MCF 10A (cell line): Measurements from ENCODE around the gene POLN. TPM values are rescaled to one million over a fixed set of nuclear protein-coding genes. Genes with fewer than 3 reads are reported as not detected.
A peak's percentile ranks its signal among the peaks of the same experiment; 100 is the strongest.

ENCODE experiments used
- BruUV-seq: library from RNA; stranded (reverse); fragments of 400-500 nt; replicated peaks from 2 replicates; lab custom pipeline; 2021; lab: Mats Ljungman, UMichigan
- CTCF ChIA-PET: fragments of 300-600 bp; sonication (Branson Sonifier 250); formaldehyde crosslinking; extraction: SDS; loops from one replicate; lab custom pipeline; 2021; ENCODE audit warnings: antibody characterized with exemption, inconsistent platforms; lab: Yijun Ruan, JAX
- POLR2A ChIA-PET: fragments of 300-600, 350-650 bp; sonication (Branson Sonifier 250); formaldehyde crosslinking; extraction: SDS; loops from one replicate; lab custom pipeline; 2020; ENCODE audit warnings: antibody characterized with exemption, inconsistent platforms; lab: Yijun Ruan, JAX
- DNase-seq: peaks from one replicate; pipeline ENCODE4 v3.0.0-alpha.2; 2018; ENCODE audit not compliant: unreplicated experiment
- H3K27ac Mint-ChIP-seq: one replicate; pipeline ENCODE4 v1.8.0; 2022; ENCODE audit warnings: mild to moderate bottlenecking, low read depth, mixed read lengths; ENCODE audit not compliant: unreplicated experiment
- H3K27me3 Mint-ChIP-seq: one replicate; pipeline ENCODE4 v1.8.0; 2022; ENCODE audit warnings: mixed read lengths; ENCODE audit not compliant: insufficient read depth, unreplicated experiment
- H3K36me3 Mint-ChIP-seq: one replicate; pipeline ENCODE4 v1.8.0; 2022; ENCODE audit warnings: mild to moderate bottlenecking, moderate library complexity, mixed read lengths; ENCODE audit not compliant: insufficient read depth, unreplicated experiment
- H3K4me1 Mint-ChIP-seq: one replicate; pipeline ENCODE4 v1.8.0; 2022; ENCODE audit warnings: mixed read lengths; ENCODE audit not compliant: insufficient read depth, unreplicated experiment
- H3K4me3 Mint-ChIP-seq: one replicate; pipeline ENCODE4 v1.8.0; 2022; ENCODE audit warnings: mild to moderate bottlenecking, moderate library complexity, mixed read lengths; ENCODE audit not compliant: unreplicated experiment
- H3K9me3 Mint-ChIP-seq: one replicate; pipeline ENCODE4 v1.8.0; 2022; ENCODE audit warnings: mixed read lengths; ENCODE audit not compliant: unreplicated experiment
- intact Hi-C: fragments of 100-400 bp; cut with micrococcal nuclease; formaldehyde crosslinking; loops from 2 replicates; pipeline ENCODE4 v1.14.1; 2022
- total RNA-seq: library from RNA; stranded (reverse); gene quantifications from 2 replicates; pipeline ENCODE4 v1.2.3, GENCODE V29; 2022
- TF ChIP-seq, protein P1 (sequence below): fragments of 200-600 bp; IDR thresholded peaks from one replicate; pipeline ENCODE4 v1.8.0; 2022; ENCODE audit warnings: antibody characterized with exemption, mild to moderate bottlenecking; ENCODE audit not compliant: unreplicated experiment

Gene POLN
- total RNA-seq, 1 experiment from 2014 or later, result 3.1 TPM

DNA sequence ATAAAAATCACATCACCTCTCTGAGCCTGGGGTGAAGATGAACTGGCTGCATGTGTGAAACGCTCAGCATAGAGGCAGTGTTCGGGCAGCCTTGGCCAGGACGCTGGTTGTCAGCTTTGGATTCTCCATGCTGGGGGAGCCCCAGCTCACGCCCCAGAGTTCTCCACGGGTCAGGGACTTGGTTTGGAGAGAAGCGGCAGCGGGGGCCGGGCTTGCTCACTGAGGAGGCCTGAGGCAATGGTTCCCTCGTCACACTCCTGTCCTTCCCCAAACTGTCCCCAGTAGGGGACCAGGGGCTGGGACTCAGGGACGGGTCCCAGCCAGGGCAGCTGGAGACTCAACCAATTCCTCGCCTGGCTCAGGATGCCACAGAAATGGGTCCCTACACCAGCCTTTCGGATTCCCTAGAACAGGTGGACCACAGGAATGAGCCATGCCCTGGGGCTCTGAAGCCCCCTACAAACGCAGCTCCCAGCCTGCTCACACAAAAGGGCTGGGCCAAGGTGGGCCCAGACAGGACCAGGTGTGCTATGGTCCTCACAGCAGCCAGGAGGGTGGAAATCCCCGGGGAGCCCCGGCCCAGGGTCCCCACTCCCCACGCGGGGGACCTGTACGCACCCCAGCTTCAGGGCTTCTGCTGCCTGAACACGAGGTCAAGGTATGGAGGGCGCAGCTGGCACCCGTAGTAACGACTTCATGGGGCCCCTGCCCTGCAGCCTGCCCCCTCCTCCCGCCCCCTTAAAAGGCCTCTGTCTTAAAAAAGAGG is 18.6 kb upstream of the POLN start:
- intact Hi-C loops, result loop anchor here (5.0 to 10.0 kb wide), 2 partner anchors 74 to 152 kb away; no protein-coding TSS in a partner anchor
- H3K9me3 Mint-ChIP-seq, result no peaks in the 10 kb centered on the region
- TF ChIP-seq, protein P1, sequence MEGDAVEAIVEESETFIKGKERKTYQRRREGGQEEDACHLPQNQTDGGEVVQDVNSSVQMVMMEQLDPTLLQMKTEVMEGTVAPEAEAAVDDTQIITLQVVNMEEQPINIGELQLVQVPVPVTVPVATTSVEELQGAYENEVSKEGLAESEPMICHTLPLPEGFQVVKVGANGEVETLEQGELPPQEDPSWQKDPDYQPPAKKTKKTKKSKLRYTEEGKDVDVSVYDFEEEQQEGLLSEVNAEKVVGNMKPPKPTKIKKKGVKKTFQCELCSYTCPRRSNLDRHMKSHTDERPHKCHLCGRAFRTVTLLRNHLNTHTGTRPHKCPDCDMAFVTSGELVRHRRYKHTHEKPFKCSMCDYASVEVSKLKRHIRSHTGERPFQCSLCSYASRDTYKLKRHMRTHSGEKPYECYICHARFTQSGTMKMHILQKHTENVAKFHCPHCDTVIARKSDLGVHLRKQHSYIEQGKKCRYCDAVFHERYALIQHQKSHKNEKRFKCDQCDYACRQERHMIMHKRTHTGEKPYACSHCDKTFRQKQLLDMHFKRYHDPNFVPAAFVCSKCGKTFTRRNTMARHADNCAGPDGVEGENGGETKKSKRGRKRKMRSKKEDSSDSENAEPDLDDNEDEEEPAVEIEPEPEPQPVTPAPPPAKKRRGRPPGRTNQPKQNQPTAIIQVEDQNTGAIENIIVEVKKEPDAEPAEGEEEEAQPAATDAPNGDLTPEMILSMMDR, result no peak
- no peaks in the 10 kb centered on the region for H3K27me3 Mint-ChIP-seq
- POLR2A ChIA-PET, result interaction anchor here (0.6 to 4.5 kb wide), 6 partner anchors 8 to 326 kb away, joined by 3 to 54 read pairs (median 4); partner anchors contain the start of genes HAUS3 and POLN
- H3K4me3 Mint-ChIP-seq, result peak overlapping the region; percentile 73
- DNase-seq, result no peak
- CTCF ChIA-PET, result no interaction called here
- BruUV-seq, result no TSS peak
- peak overlapping the region; percentile 54 for H3K27ac Mint-ChIP-seq
- H3K36me3 Mint-ChIP-seq, result no peaks in the 10 kb centered on the region
- H3K4me1 Mint-ChIP-seq, result peaks cover 11% of the 10 kb centered on the region

DNA sequence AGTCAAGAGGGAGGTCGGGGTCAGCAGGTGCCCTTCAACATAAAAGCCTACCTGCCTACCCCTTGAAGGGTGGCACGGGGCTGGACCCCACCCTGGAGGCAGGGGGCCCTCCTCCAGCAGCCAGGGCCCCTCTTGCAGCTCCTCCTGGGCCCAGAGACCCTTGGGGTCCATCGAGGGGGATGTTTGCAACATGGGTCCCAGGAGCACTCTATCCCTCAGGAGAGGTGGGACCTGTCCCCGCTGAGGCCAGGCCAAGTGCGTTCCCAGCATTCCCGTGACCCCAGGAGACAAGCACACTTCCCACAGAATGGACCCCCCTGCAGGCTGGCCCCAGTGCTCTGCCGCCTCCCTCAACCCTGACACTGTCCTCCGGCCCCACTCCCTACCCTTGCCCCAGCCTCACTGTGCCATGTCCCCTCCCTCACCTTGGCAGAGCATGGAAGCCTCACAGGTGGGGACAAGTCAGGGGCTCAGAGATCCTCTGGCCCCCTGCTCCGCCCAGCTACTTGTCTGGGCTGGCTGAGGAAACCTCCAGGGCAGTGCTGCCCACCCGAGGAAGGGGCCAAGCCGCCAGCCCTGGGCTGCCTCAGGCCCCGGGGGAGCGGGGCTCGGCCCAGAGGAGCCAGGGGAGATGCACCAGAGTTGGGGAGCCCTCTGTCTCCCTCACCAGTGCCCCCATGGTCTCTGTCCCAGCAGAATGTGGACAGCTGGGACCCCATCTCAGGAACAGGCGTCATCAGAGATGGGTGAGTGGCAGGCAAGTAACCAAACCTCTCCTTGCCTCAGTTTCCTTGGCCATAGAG is 17.8 kb upstream of the POLN start:
- intact Hi-C loops, result loop anchor here (5.0 to 10.0 kb wide), 2 partner anchors 75 to 153 kb away; no protein-coding TSS in a partner anchor
- DNase-seq, result no peak
- no TSS peak for BruUV-seq
- CTCF ChIA-PET, result no interaction called here
- no peaks in the 10 kb centered on the region for H3K9me3 Mint-ChIP-seq
- H3K27ac Mint-ChIP-seq, result no peak overlapping the region
- peaks cover 3% of the 10 kb centered on the region for H3K36me3 Mint-ChIP-seq
- peaks cover 11% of the 10 kb centered on the region for H3K4me1 Mint-ChIP-seq
- H3K27me3 Mint-ChIP-seq, result no peaks in the 10 kb centered on the region
- H3K4me3 Mint-ChIP-seq, result peak overlapping the region; percentile 73
- TF ChIP-seq, protein P1, result no peak
- POLR2A ChIA-PET, result interaction anchor here (0.6 to 2.3 kb wide), 6 partner anchors 9 to 325 kb away, joined by 3 to 7 read pairs (median 4); partner anchors contain the start of genes HAUS3 and POLN

DNA sequence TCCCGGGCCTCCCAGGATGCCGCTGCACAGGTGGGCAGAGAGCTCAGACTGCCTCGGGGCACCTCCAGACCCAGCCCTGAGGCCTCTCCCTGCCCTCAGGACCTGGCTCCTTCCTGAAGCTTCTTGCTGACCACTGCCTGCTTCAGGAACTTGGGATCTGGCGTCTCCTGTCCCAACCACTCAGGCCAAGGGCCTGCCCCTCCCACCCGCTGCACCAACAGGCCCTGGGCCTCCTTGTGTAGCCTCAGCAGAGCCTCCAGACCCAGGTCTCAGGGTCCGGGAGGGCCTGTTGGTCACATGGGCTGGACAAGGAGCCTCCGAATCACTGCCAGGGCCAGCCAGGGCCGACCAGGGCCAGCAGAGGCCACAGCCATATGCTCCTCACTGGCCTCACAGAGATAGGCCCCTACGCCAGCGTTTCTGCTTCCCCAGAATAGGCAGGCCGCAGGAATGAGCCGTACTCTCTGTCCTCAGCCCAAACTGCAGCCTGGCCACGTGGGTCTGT is 17.2 kb upstream of the POLN start:
- TF ChIP-seq, protein P1, result no peak
- DNase-seq, result no peak
- H3K4me1 Mint-ChIP-seq, result peaks cover 11% of the 10 kb centered on the region
- H3K27ac Mint-ChIP-seq, result no peak overlapping the region
- H3K27me3 Mint-ChIP-seq, result no peaks in the 10 kb centered on the region
- intact Hi-C loops, result no loop called here
- H3K36me3 Mint-ChIP-seq, result peaks cover 10% of the 10 kb centered on the region
- H3K4me3 Mint-ChIP-seq, result no peak overlapping the region
- ChIA-PET POLR2A (interaction anchor here (2.3 kb wide), 1 partner anchor 17 kb away, joined by 7 read pairs; the partner anchor contains the start of genes HAUS3 and POLN), CTCF (no interaction called here)
- H3K9me3 Mint-ChIP-seq, result no peaks in the 10 kb centered on the region
- BruUV-seq, result no TSS peak
